H1 (cell line): ENCODE measurements around the gene SYP. TPM values are rescaled to one million over a fixed set of nuclear protein-coding genes. Genes with fewer than 3 reads are reported as not detected.

ENCODE experiments used
- CTCF ChIA-PET: fragments of 300-600 bp; sonication (Branson Sonifier 250); formaldehyde crosslinking; loops from one replicate; lab custom pipeline; 2021; ENCODE audit not compliant: partially characterized antibody; lab: Charles Lee
- POLR2A ChIA-PET: fragments of 300-600 bp; sonication (Branson Sonifier 250); formaldehyde crosslinking; loops from one replicate; lab custom pipeline; 2021; ENCODE audit warnings: inconsistent platforms; ENCODE audit not compliant: partially characterized antibody; lab: Charles Lee
- DNase-seq, 2 experiments: peaks; one replicate each; pipeline versions ENCODE4 v3.0.0 to v3.0.0-alpha.2; 2010 to 2022; ENCODE audit warnings: low spot score in 2 of 2, low read depth in 1 of 2, mixed read lengths in 1 of 2
- FAIRE-seq: peaks from 2 replicates; lab custom pipeline; 2011; peaks lifted over from hg19 to GRCh38; lab: Jason Lieb, UNC
- H2AFZ ChIP-seq: 2 replicates; pipeline ENCODE4 v1.8.1; 2012; ENCODE audit warnings: low read length, inconsistent platforms
- H2AK5ac ChIP-seq: 2 replicates; pipeline ENCODE4 v1.6.1; 2013; ENCODE audit warnings: low read depth, low read length
- H2BK120ac ChIP-seq: replicated peaks from 2 replicates; pipeline ENCODE3; 2013; ENCODE audit warnings: low read depth, low read length, inconsistent platforms
- H2BK12ac ChIP-seq: 2 replicates; pipeline ENCODE4 v1.6.1; 2013; ENCODE audit warnings: low read depth, low read length
- H2BK15ac ChIP-seq: 2 replicates; pipeline ENCODE4 v1.6.1; 2013; ENCODE audit warnings: low read length
- H2BK20ac ChIP-seq: 2 replicates; pipeline ENCODE4 v1.6.1; 2013; ENCODE audit warnings: low read length
- H2BK5ac ChIP-seq: 2 replicates; pipeline ENCODE4 v1.6.1; 2013; ENCODE audit warnings: low read depth, low read length
- H3K14ac ChIP-seq: 2 replicates; pipeline ENCODE4 v1.6.1; 2013; ENCODE audit warnings: inconsistent platforms; ENCODE audit not compliant: insufficient read length
- H3K18ac ChIP-seq: 2 replicates; pipeline ENCODE4 v1.6.1; 2013; ENCODE audit warnings: low read length; ENCODE audit errors: extremely low read depth
- H3K23ac ChIP-seq: 2 replicates; pipeline ENCODE4 v1.6.1; 2013; ENCODE audit warnings: inconsistent platforms; ENCODE audit not compliant: insufficient read length
- H3K23me2 ChIP-seq: 2 replicates; pipeline ENCODE4 v1.6.1; 2013; ENCODE audit warnings: low read depth, low read length
- H3K27ac ChIP-seq: 2 replicates; pipeline ENCODE4 v1.6.1; 2011; ENCODE audit warnings: low read depth, low read length, inconsistent platforms
- H3K27me3 ChIP-seq, 4 experiments: replicated peaks in 1 of 4; 1 replicate in 1 of 4; 2 replicates in 3 of 4; pipeline versions ENCODE4 v1.6.1 to v1.8.1; 2011 to 2013; ENCODE audit warnings: low read length in 3 of 4, mild to moderate bottlenecking in 3 of 4, inconsistent platforms in 2 of 4, mixed read lengths in 2 of 4, moderate library complexity in 1 of 4; ENCODE audit not compliant: control insufficient read depth in 3 of 4, insufficient read depth in 3 of 4; ENCODE audit errors: extremely low read depth in 1 of 4
- H3K36me3 ChIP-seq, 4 experiments: 2 replicates each; pipeline versions ENCODE4 v1.6.1 to v1.8.1; 2011 to 2013; ENCODE audit warnings: mild to moderate bottlenecking in 4 of 4, low read length in 3 of 4, moderate library complexity in 2 of 4, control low read depth in 1 of 4, inconsistent platforms in 1 of 4; ENCODE audit not compliant: insufficient read depth in 4 of 4, control insufficient read depth in 2 of 4
- H3K4ac ChIP-seq: replicated peaks from 2 replicates; pipeline ENCODE3; 2013; ENCODE audit warnings: low read length, low read depth, mixed read lengths, inconsistent platforms; ENCODE audit not compliant: insufficient read length
- H3K4me1 ChIP-seq, 4 experiments: replicated peaks in 1 of 4; 1 replicate in 1 of 4; 2 replicates in 3 of 4; pipeline versions ENCODE4 v1.6.1 to v1.8.1; 2011 to 2013; ENCODE audit warnings: low read length in 3 of 4, inconsistent platforms in 2 of 4, mixed read lengths in 1 of 4; ENCODE audit not compliant: insufficient read depth in 4 of 4, control insufficient read depth in 3 of 4
- H3K4me2 ChIP-seq, 2 experiments: 2 replicates each; pipeline versions ENCODE4 v1.6.1 to v1.8.1; 2011 to 2013; ENCODE audit warnings: low read depth in 2 of 2, low read length in 2 of 2, control low read depth in 1 of 2, inconsistent platforms in 1 of 2, mild to moderate bottlenecking in 1 of 2; ENCODE audit not compliant: insufficient read depth in 1 of 2
- H3K4me3 ChIP-seq, 4 experiments: fragments of 200-600, 300-600 bp in 1 of 4; sonication (generic), shearing (Covaris generic), sonication (Bioruptor Twin) in 1 of 4; 2 replicates each; pipeline versions ENCODE4 v1.5.1 to v1.8.1; 2011 to 2016; ENCODE audit warnings: low read length in 4 of 4, low read depth in 3 of 4, control low read depth in 2 of 4, inconsistent platforms in 2 of 4, mild to moderate bottlenecking in 2 of 4, mixed read lengths in 1 of 4, moderate library complexity in 1 of 4; ENCODE audit not compliant: insufficient read depth in 2 of 4; ENCODE audit errors: extremely low read depth in 1 of 4
- H3K56ac ChIP-seq: replicated peaks from 2 replicates; pipeline ENCODE3; 2013; ENCODE audit warnings: low read depth, mild to moderate bottlenecking, mixed read lengths, low read length, inconsistent platforms; ENCODE audit not compliant: insufficient read length
- H3K79me1 ChIP-seq: 2 replicates; pipeline ENCODE4 v1.6.1; 2013; ENCODE audit warnings: low read depth, low read length, control low read depth
- H3K79me2 ChIP-seq, 2 experiments: 2 replicates each; pipeline versions ENCODE4 v1.6.1 to v1.8.1; 2012 to 2013; ENCODE audit warnings: low read length in 2 of 2, mild to moderate bottlenecking in 2 of 2, inconsistent platforms in 1 of 2; ENCODE audit not compliant: insufficient read depth in 2 of 2, control insufficient read depth in 1 of 2
- H3K9ac ChIP-seq, 4 experiments: replicated peaks in 1 of 4; 1 replicate in 1 of 4; 2 replicates in 3 of 4; pipeline versions ENCODE4 v1.6.1 to v1.8.1; 2011 to 2013; ENCODE audit warnings: low read depth in 3 of 4, low read length in 3 of 4, control low read depth in 2 of 4, mild to moderate bottlenecking in 2 of 4, moderate library complexity in 2 of 4, inconsistent platforms in 1 of 4; ENCODE audit errors: extremely low read depth in 1 of 4
- H3K9me3 ChIP-seq, 2 experiments: 2 replicates each; pipeline versions ENCODE4 v1.6.1 to v1.8.1; 2012 to 2013; ENCODE audit warnings: mild to moderate bottlenecking in 2 of 2, moderate library complexity in 2 of 2, control low read depth in 1 of 2, inconsistent platforms in 1 of 2, low read depth in 1 of 2, low read length in 1 of 2, mixed read lengths in 1 of 2; ENCODE audit not compliant: insufficient read depth in 2 of 2
- H4K20me1 ChIP-seq, 2 experiments: replicated peaks in 1 of 2; 2 replicates each; pipeline versions ENCODE3 to v1.8.1; 2011 to 2013; ENCODE audit warnings: inconsistent platforms in 2 of 2, low read length in 2 of 2, mild to moderate bottlenecking in 1 of 2; ENCODE audit not compliant: insufficient read depth in 2 of 2, control insufficient read depth in 1 of 2
- H4K5ac ChIP-seq: 2 replicates; pipeline ENCODE4 v1.6.1; 2013; ENCODE audit warnings: low read length, low read depth, mixed read lengths, inconsistent platforms; ENCODE audit not compliant: insufficient read length
- H4K8ac ChIP-seq: 2 replicates; pipeline ENCODE4 v1.8.0; 2013; ENCODE audit warnings: mild to moderate bottlenecking, moderate library complexity, low read length, inconsistent platforms; ENCODE audit not compliant: insufficient read depth; ENCODE audit errors: extremely low read depth
- H4K91ac ChIP-seq: replicated peaks from 2 replicates; pipeline ENCODE3; 2013; ENCODE audit warnings: low read length, mixed read lengths, inconsistent platforms; ENCODE audit not compliant: insufficient read length
- POLR2AphosphoS5 ChIP-seq: IDR thresholded peaks from 2 replicates; pipeline ENCODE4 v1.6.1; 2011; ENCODE audit warnings: low read depth, low read length
- WGBS, 2 experiments: shearing (Covaris generic) in 1 of 2; methylation state at CpG; one replicate each; pipeline versions ENCODE4 v1.1.6 to v1.1.7; 2013 to 2015; ENCODE audit warnings: low lambda C conversion rate in 2 of 2, mixed read lengths in 2 of 2, inconsistent platforms in 1 of 2, low coverage in 1 of 2, missing lambda C conversion rate in 1 of 2; ENCODE audit not compliant: insufficient replicate concordance in 2 of 2, insufficient coverage in 1 of 2, insufficient read length in 1 of 2; ENCODE audit errors: extremely low coverage in 1 of 2, missing lambda C conversion rate in 1 of 2; 5-methylcytosine and 5-hydroxymethylcytosine counted together
- polyA plus RNA-seq, 7 experiments: library from polyadenylated mRNA; depleted of rRNA in 3 of 7; stranded (reverse) in 5 of 7; unstranded in 2 of 7; fragments of >200 nt in 5 of 7; fragments of 200-250 nt in 2 of 7; gene quantifications; 1 replicate in 5 of 7; 2 replicates in 1 of 7; 4 replicates in 1 of 7; pipeline versions ENCODE4 v1.2.1 to v1.2.3, GENCODE V29; 2011 to 2013; ENCODE audit warnings: missing spikeins in 2 of 7, mixed read lengths in 2 of 7
- total RNA-seq: library from RNA; stranded (reverse); fragmentation: NEBNext Ultra II Directional; extraction: Animal tissue kit (Norgen Biotek cat#: 25700); gene quantifications from 2 replicates; pipeline ENCODE4 v1.2.1, GENCODE V29; 2021

SYP gene
- total and polyA plus RNA-seq, 2 of the 8 experiments (the other 6 are each of a cell fraction or from before 2014, with no cell fraction given): 4.3 to 10.8 TPM

GRCh38 chrX:49189606-49190005 is 10.4 kb downstream of the SYP start:
- no peak for FAIRE-seq
- H3K4me2 ChIP-seq: no peak overlapping the region
- no peak overlapping the region for H2BK5ac ChIP-seq

More at GRCh38 chrX:49189606-49190005, 10.4 kb downstream of the SYP start:
- no peak overlapping the region for H3K14ac ChIP-seq
- H3K9ac ChIP-seq: no peak overlapping the region
- no peak overlapping the region for H3K18ac ChIP-seq
- no peak overlapping the region for H2BK20ac ChIP-seq
- no peak overlapping the region for H4K91ac ChIP-seq
- H4K5ac ChIP-seq: no peak overlapping the region
- no peak for DNase-seq
- whole genome bisulfite sequencing, 2 experiments: 97% methylated on average over 6 of the region's 6 CpGs; no CpG with 5 or more reads in 1 of the 2 experiments
- no peaks in the 10 kb centered on the region for H4K20me1 ChIP-seq
- CTCF ChIA-PET: interaction anchor here (0.8 kb wide), 1 partner anchor 74 kb away, joined by 3 read pairs; no protein-coding TSS in a partner anchor
- H3K79me1 ChIP-seq: no peaks in the 10 kb centered on the region
- no peak overlapping the region for H3K27ac ChIP-seq
- no peaks in the 10 kb centered on the region for H3K79me2 ChIP-seq
- no peaks in the 10 kb centered on the region for H3K36me3 ChIP-seq
- no peak overlapping the region for H2AFZ ChIP-seq
- peaks cover 7% of the 10 kb centered on the region; the same call in 1 of the 2 replicates for H3K23me2 ChIP-seq
- no peak overlapping the region for H2BK12ac ChIP-seq
- no peaks in the 10 kb centered on the region for H3K9me3 ChIP-seq
- peaks cover 0 to 6% (median 3%) of the 10 kb centered on the region in 4 experiments; a peak in 4 of 7 replicates for H3K4me1 ChIP-seq
- TF ChIP-seq POLR2AphosphoS5: no peak
- H2AK5ac ChIP-seq: no peak overlapping the region
- POLR2A ChIA-PET: interaction anchor here (1.0 to 1.6 kb wide), 3 partner anchors 9 to 79 kb away, joined by 3 to 10 read pairs (median 3); no protein-coding TSS in a partner anchor
- no peak overlapping the region for H2BK120ac ChIP-seq
- H3K23ac ChIP-seq: no peak overlapping the region
- H2BK15ac ChIP-seq: no peak overlapping the region
- H3K4ac ChIP-seq: no peak overlapping the region
- no peak overlapping the region for H3K56ac ChIP-seq
- H3K27me3 ChIP-seq: no peaks in the 10 kb centered on the region
- H4K8ac ChIP-seq: no peak overlapping the region
- no peak overlapping the region for H3K4me3 ChIP-seq
